HepG2 (cell line): ENCODE data around the gene C4orf54. TPM values are rescaled to one million over a fixed set of nuclear protein-coding genes. Genes with fewer than 3 reads are reported as not detected.

Experiments used
- ETS1 ChIP-seq: sonication (generic); formaldehyde crosslinking; IDR thresholded peaks from 2 replicates; pipeline ENCODE4 v1.4.0; 2020; ENCODE audit warnings: missing genetic modification reagents
- FOXM1 ChIP-seq: sonication (generic); formaldehyde crosslinking; IDR thresholded peaks from 2 replicates; pipeline ENCODE4 v1.5.0; 2020; ENCODE audit warnings: missing genetic modification reagents
- HOXA3 ChIP-seq: sonication (generic); formaldehyde crosslinking; IDR thresholded peaks from 2 replicates; pipeline ENCODE4 v1.5.0; 2020; ENCODE audit warnings: missing genetic modification reagents
- MYPOP ChIP-seq: sonication (generic); formaldehyde crosslinking; IDR thresholded peaks from 2 replicates; pipeline ENCODE4 v1.8.1; 2023; ENCODE audit warnings: mild to moderate bottlenecking, moderate library complexity, missing genetic modification reagents
- NR2C2 ChIP-seq: sonication (generic); formaldehyde crosslinking; IDR thresholded peaks from 2 replicates; pipeline ENCODE4 v1.4.0; 2020; ENCODE audit warnings: missing genetic modification reagents, mild to moderate bottlenecking, moderate library complexity, borderline replicate concordance
- PRMT3 ChIP-seq: sonication (generic); formaldehyde crosslinking; IDR thresholded peaks from 2 replicates; pipeline ENCODE4 v1.8.1; 2022; ENCODE audit warnings: low read depth, mild to moderate bottlenecking, moderate library complexity, missing genetic modification reagents, borderline replicate concordance
- SKIL ChIP-seq: sonication (generic); formaldehyde crosslinking; IDR thresholded peaks from 2 replicates; pipeline ENCODE4 v1.8.0; 2022; ENCODE audit warnings: missing genetic modification reagents, mild to moderate bottlenecking, moderate library complexity, borderline replicate concordance
- TERF1 ChIP-seq: sonication (generic); formaldehyde crosslinking; IDR thresholded peaks from 2 replicates; pipeline ENCODE4 v1.8.0; 2022; ENCODE audit warnings: mild to moderate bottlenecking, missing genetic modification reagents, moderate library complexity
- ZNF513 ChIP-seq: sonication (generic); formaldehyde crosslinking; conservative IDR thresholded peaks from 2 replicates; pipeline ENCODE4 v1.5.0; 2020; ENCODE audit warnings: missing genetic modification reagents
- polyA plus RNA-seq, 8 experiments: library from polyadenylated mRNA; depleted of rRNA in 3 of 8; stranded (reverse) in 7 of 8; unstranded in 1 of 8; fragments of >200 nt; fragmentation: Illumina TruSeq in 4 of 8; extraction: Trizol in 4 of 8; gene quantifications; 2 replicates each; pipeline versions ENCODE4 v1.2.1 to v1.2.3, GENCODE V29; 2011 to 2016; ENCODE audit warnings: low read depth in 4 of 8, missing spikeins in 1 of 8, mixed read lengths in 1 of 8; ENCODE audit not compliant: insufficient read depth in 1 of 8
- total RNA-seq, 5 experiments: library from RNA; depleted of rRNA; stranded (reverse); fragments of >200 nt; fragmentation: Illumina TruSeq; extraction: Trizol; gene quantifications; 2 replicates each; pipeline ENCODE4 v1.2.3, GENCODE V29; 2016; ENCODE audit warnings: low read depth in 1 of 5
- TF ChIP-seq, protein P1 (sequence below): sonication (generic); formaldehyde crosslinking; IDR thresholded peaks from 2 replicates; pipeline ENCODE4 v1.8.1; 2022; ENCODE audit warnings: low read depth, mild to moderate bottlenecking, missing genetic modification reagents

Gene C4orf54
- total and polyA plus RNA-seq, 2 of the 13 experiments (the other 11 are each of a cell fraction or from before 2014, with no cell fraction given) = not detected

DNA sequence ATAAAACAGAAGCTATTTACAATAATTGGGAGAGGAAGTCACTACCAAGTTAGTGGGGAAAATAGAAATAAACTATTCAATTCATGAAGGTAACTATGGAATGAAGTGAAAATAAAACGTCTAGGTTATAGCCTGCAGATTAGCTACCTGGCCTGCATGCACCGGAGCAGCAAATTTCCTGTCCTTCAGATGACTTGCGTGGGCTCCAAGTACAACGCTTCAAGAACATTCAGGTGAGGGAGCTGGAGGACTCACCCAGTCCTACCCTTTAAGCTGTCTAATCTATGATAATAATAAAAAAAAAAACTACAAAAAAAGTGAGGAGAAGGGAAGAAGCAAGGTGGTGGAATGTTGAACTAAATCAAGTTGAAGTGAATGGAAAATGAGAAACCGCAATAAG, 13.2 kb downstream of the C4orf54 start (continued):
- no peak for TF ChIP-seq ZNF513 (CRISPR knock-in tag)
- TF ChIP-seq FOXM1 (CRISPR knock-in tag) = no peak
- no peak for TF ChIP-seq MYPOP
- TF ChIP-seq, protein P1, sequence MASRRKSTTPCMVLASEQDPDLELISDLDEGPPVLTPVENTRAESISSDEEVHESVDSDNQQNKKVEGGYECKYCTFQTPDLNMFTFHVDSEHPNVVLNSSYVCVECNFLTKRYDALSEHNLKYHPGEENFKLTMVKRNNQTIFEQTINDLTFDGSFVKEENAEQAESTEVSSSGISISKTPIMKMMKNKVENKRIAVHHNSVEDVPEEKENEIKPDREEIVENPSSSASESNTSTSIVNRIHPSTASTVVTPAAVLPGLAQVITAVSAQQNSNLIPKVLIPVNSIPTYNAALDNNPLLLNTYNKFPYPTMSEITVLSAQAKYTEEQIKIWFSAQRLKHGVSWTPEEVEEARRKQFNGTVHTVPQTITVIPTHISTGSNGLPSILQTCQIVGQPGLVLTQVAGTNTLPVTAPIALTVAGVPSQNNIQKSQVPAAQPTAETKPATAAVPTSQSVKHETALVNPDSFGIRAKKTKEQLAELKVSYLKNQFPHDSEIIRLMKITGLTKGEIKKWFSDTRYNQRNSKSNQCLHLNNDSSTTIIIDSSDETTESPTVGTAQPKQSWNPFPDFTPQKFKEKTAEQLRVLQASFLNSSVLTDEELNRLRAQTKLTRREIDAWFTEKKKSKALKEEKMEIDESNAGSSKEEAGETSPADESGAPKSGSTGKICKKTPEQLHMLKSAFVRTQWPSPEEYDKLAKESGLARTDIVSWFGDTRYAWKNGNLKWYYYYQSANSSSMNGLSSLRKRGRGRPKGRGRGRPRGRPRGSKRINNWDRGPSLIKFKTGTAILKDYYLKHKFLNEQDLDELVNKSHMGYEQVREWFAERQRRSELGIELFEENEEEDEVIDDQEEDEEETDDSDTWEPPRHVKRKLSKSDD (CRISPR knock-in tag) = no peak
- no peak for TF ChIP-seq NR2C2 (CRISPR knock-in tag)
- TF ChIP-seq SKIL (CRISPR knock-in tag) = no peak
- no peak for TF ChIP-seq PRMT3 (CRISPR knock-in tag)
- TF ChIP-seq TERF1 (CRISPR knock-in tag) = no peak
- TF ChIP-seq ETS1 (CRISPR knock-in tag) = no peak
- no peak for TF ChIP-seq HOXA3 (CRISPR knock-in tag)
